Epithelial cell of proximal tubule (primary cell): ENCODE results near the gene KRT79. TPM values are rescaled to one million over a fixed set of nuclear protein-coding genes. Genes with fewer than 3 reads are reported as not detected.
"Not testable (repeated sequence)": the region's sequence is repeated elsewhere in the genome, so short reads cannot be mapped to it uniquely, and the experiment has no call there.

Experiments used
- DNase-seq: peaks from one replicate; pipeline ENCODE4 v3.0.0-alpha.2; 2011; ENCODE audit warnings: low read depth
- H3K4me3 ChIP-seq: 2 replicates; pipeline ENCODE4 v1.5.1; 2011; ENCODE audit warnings: low read depth, mild to moderate bottlenecking, low read length
- CTCF ChIP-seq: conservative IDR thresholded peaks from 2 replicates; pipeline ENCODE4 v1.5.1; 2012; ENCODE audit warnings: low read depth, mild to moderate bottlenecking, low read length
- total RNA-seq: library from RNA; depleted of rRNA; stranded (reverse); fragments of >200 nt; gene quantifications from 2 replicates; pipeline ENCODE4 v1.2.3, GENCODE V29; 2015

The KRT79 gene
- 0.07 TPM in 1 of 2 replicates, not detected in the other for total RNA-seq

- DNase-seq, result no peak
- H3K4me3 ChIP-seq, result no peak within 1 kb of the TSS
- no peak for TF ChIP-seq CTCF
Measured at GRCh38 chr12:52833922-52834726, at the start of gene KRT79. Gene KRT79 (minus strand): TSS chr12:52834311. CDS start chr12:52834260, 51 bp downstream.

DNA sequence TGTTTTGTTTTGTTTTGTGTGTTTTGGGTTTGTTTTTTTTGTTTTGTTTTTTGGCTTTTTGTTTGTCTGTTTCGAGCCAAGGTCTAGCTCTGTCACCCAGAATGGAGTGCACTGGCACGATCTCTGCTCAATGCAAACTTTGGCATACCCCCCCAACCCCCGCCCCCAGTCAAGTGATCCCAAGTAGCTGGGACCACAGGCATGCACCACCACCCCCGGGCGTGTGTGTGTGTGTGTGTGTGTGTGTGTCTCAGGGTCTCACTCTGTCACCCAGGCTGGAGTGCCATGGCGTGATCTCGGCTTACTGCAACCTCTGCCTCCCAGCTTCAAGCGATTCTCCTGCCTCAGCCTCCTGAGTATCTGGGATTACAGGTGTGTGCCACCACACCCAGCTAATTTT is 46.4 kb upstream of the KRT79 start:
- H3K4me3 ChIP-seq, DNase-seq: not testable (repeated sequence)

DNA sequence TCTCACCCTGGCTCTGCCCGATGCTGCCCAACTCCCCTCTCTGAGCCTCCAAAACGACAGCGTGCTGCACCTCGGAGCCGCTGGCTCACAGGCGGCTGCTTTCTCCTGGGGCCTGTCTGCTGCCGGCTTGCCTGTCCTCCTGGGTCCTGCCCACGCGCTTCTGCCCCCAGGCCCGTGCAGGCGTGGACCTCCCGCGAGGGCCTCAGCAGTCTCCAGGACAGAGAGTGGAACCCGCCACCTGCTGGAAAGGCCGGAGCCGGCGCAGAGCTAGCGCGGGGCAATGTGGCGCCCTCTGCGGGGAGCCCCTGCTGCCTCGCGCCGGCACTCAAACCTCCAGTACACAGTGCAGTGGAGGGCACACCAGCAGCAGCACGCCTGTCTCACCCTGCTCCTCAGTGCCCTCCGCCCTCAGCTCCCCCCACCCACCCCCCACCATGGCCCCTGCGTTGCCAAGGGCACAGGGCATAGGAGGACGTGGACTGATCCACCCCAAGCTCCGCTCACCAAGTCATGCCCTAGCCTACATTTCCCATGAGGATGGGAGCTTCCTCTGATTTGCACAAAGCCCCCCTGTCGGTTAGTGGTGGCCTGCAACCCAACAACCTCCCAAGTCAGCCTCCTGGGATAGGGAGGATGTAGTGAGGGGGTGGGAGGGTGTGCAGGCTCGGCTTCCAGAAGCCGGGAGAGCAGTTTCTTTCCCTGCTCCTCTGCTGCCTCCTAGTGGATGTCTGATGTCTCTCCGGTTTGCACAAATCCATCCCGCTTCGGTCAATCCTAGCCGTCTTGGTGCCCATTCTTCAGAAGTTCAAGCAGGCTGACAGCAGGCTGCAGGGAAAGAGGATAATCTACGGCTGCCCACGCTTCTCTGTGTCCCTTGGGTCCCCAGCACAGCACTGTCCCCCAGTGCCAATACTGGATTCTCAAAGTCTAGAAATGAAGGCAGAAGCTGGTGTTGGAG is 45.6 kb upstream of the KRT79 start:
- TF ChIP-seq CTCF, result peak; percentile 82
- H3K4me3 ChIP-seq, result peak overlapping the region; percentile 37
- no peak for DNase-seq

GRCh38 chr12:52878507-52879393 is 44.6 kb upstream of the KRT79 start:
- H3K4me3 ChIP-seq, result peak overlapping the region; percentile 18
- DNase-seq, result no peak
- no peak for TF ChIP-seq CTCF

DNA sequence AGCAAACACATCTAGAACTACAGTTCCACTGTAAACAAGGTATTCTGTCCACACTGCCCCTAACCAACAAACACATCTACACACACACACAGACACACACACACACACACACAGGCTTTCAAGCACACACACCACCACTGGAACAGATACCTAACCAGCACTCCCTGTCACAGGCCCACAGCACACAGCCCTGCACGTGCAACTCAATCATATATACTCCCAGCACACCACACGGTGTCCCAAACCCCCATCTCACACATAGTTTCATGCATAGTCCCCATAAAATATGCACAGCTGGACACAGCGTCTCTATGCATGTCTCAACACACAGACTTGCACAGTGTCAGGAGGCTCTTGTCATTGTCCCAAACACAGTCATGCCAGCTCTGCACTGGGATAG is 43.1 kb upstream of the KRT79 start:
- no peak for TF ChIP-seq CTCF
- no peak overlapping the region for H3K4me3 ChIP-seq
- no peak for DNase-seq

DNA sequence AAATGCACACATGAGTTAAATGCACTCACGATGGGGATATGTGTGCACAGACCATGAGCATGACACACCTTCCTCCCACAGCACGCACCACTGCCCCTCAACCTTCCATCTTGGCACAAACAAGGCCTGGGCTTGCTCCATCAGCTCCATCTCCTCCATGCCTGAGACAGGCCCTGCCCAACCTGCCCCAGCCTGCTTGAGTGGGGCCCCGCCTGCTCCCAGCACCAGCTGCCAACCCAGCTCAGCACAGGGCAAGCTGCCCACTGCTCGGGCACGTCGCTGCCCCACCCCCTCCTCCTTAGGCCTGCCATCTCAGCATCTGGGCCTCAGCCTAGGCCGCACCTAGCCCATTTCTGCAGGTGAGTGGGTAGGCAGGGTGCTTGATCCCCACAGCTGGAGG is 42.3 kb upstream of the KRT79 start:
- no peak overlapping the region for H3K4me3 ChIP-seq
- DNase-seq, result no peak
- no peak for TF ChIP-seq CTCF
